HEK293 (cell line): ENCODE data around the gene GSAP.

Experiments used
- KLF8 ChIP-seq: fragments of 450-650 bp; formaldehyde crosslinking; IDR thresholded peaks from 2 replicates; pipeline ENCODE4 v1.5.1; 2016; ENCODE audit warnings: missing biosample characterization, missing genetic modification characterization
- ZNF121 ChIP-seq: fragments of 450-650 bp; formaldehyde crosslinking; IDR thresholded peaks from 2 replicates; pipeline ENCODE4 v1.5.1; 2016; ENCODE audit warnings: missing biosample characterization, missing genetic modification characterization
- ZNF138 ChIP-seq: fragments of 450-650 bp; formaldehyde crosslinking; IDR thresholded peaks from 2 replicates; pipeline ENCODE4 v1.5.1; 2016; ENCODE audit warnings: missing biosample characterization, missing genetic modification characterization, borderline replicate concordance
- ZNF184 ChIP-seq: fragments of 450-650 bp; IDR thresholded peaks from 2 replicates; pipeline ENCODE4 v1.5.1; 2018; ENCODE audit warnings: missing biosample characterization, mild to moderate bottlenecking, missing genetic modification characterization
- TF ChIP-seq, protein P1 (sequence below): fragments of 450-650 bp; formaldehyde crosslinking; IDR thresholded peaks from 2 replicates; pipeline ENCODE4 v1.5.1; 2016; ENCODE audit warnings: missing biosample characterization, missing genetic modification characterization
- TF ChIP-seq, protein P2 (sequence below): fragments of 450-650 bp; formaldehyde crosslinking; IDR thresholded peaks from 2 replicates; pipeline ENCODE4 v1.5.1; 2016; ENCODE audit warnings: missing biosample characterization, missing genetic modification characterization
- TF ChIP-seq, protein P3 (sequence below): fragments of 450-650 bp; formaldehyde crosslinking; IDR thresholded peaks from 2 replicates; pipeline ENCODE4 v1.5.1; 2017; ENCODE audit warnings: missing biosample characterization, missing genetic modification characterization

DNA sequence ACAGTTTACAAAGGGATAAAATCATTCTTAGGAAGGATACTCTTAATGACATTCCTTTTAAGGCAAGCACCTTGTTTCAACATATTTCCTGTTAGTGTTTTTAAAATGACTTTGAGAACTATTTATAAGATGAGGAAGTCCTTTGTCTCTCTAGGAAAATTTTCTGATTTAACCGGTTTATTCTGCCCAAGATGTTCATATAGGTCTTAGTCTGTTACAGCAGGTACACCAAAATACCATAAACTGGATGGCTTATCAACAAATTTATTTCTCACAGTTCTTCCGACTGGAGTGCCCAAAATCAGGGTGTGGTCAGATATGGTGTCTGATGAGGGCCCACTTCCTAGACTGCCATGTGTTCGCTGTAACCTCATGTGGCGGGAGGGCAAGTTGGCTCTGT lies 77.9 kb downstream of the GSAP start:
- TF ChIP-seq ZNF184 (tag by site-specific recombination) = no peak
- no peak for TF ChIP-seq ZNF138 (tag by site-specific recombination)
- no peak for TF ChIP-seq ZNF121 (tag by site-specific recombination)
- no peak for TF ChIP-seq KLF8 (tag by site-specific recombination)
- TF ChIP-seq, protein P1, sequence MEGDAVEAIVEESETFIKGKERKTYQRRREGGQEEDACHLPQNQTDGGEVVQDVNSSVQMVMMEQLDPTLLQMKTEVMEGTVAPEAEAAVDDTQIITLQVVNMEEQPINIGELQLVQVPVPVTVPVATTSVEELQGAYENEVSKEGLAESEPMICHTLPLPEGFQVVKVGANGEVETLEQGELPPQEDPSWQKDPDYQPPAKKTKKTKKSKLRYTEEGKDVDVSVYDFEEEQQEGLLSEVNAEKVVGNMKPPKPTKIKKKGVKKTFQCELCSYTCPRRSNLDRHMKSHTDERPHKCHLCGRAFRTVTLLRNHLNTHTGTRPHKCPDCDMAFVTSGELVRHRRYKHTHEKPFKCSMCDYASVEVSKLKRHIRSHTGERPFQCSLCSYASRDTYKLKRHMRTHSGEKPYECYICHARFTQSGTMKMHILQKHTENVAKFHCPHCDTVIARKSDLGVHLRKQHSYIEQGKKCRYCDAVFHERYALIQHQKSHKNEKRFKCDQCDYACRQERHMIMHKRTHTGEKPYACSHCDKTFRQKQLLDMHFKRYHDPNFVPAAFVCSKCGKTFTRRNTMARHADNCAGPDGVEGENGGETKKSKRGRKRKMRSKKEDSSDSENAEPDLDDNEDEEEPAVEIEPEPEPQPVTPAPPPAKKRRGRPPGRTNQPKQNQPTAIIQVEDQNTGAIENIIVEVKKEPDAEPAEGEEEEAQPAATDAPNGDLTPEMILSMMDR = no peak
- TF ChIP-seq, protein P2, sequence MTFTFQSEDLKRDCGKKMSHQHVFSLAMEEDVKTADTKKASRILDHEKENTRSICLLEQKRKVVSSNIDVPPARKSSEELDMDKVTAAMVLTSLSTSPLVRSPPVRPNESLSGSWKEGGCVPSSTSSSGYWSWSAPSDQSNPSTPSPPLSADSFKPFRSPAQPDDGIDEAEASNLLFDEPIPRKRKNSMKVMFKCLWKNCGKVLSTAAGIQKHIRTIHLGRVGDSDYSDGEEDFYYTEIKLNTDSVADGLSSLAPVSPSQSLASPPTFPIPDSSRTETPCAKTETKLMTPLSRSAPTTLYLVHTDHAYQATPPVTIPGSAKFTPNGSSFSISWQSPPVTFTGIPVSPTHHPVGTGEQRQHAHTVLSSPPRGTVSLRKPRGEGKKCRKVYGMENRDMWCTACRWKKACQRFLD = no peak
- TF ChIP-seq, protein P3, sequence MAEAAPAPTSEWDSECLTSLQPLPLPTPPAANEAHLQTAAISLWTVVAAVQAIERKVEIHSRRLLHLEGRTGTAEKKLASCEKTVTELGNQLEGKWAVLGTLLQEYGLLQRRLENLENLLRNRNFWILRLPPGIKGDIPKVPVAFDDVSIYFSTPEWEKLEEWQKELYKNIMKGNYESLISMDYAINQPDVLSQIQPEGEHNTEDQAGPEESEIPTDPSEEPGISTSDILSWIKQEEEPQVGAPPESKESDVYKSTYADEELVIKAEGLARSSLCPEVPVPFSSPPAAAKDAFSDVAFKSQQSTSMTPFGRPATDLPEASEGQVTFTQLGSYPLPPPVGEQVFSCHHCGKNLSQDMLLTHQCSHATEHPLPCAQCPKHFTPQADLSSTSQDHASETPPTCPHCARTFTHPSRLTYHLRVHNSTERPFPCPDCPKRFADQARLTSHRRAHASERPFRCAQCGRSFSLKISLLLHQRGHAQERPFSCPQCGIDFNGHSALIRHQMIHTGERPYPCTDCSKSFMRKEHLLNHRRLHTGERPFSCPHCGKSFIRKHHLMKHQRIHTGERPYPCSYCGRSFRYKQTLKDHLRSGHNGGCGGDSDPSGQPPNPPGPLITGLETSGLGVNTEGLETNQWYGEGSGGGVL (tag by site-specific recombination) = no peak
